Stimulated activated CD8-positive, alpha-beta memory T cell treated with anti-CD3 and anti-CD28 coated beads, Interleukin-4, amount 100 ng/mL, for 4 hours (primary cell): ENCODE data around the gene ZNRF3.
"Not testable (repeated sequence)": the region's sequence is repeated elsewhere in the genome, so short reads cannot be mapped to it uniquely, and the experiment has no call there.

Experiments used
- DNase-seq, 2 donors: peaks; one replicate each; pipeline ENCODE4 v3.0.0-alpha.2; 2020; ENCODE audit warnings: low read depth in 2 of 2, low spot score in 1 of 2

ZNRF3 gene

GRCh38 chr22:28883917-28884746 is 760 bp downstream of the ZNRF3 start:
- DNase-seq, result no peak

DNA sequence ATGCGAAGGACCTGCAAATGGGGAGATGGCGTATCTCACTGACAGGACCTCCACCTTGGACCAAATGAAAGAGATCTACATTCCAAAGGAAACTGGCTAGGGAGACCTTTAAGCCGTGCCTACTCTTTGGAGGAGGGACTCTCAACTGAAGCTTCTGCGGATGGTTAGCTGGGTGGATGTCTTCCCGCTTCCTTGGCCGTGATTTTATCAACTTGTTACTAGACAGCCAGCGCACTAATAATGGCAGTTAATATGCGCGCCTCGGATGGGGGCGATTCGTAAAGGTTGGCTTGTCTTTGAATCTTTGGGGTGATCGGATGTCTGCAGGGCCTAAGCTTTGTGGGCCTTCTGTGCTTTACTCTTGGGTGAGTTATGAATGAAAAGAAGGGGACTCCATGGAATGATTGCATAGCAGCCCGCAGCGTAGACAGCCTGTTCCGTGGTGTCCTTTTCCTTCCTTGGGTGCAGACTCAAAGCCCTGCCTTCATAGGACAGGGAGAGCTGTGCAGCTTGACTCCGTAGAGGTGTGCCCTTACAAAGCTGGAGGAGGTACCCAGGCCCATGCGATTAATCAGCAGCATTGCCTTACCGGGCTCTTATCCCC is 1.5 kb downstream of the ZNRF3 start:
- DNase-seq, result no peak

- no peak for DNase-seq
Observed at GRCh38 chr22:28885939-28886338, 2.6 kb downstream of the ZNRF3 start.

DNA sequence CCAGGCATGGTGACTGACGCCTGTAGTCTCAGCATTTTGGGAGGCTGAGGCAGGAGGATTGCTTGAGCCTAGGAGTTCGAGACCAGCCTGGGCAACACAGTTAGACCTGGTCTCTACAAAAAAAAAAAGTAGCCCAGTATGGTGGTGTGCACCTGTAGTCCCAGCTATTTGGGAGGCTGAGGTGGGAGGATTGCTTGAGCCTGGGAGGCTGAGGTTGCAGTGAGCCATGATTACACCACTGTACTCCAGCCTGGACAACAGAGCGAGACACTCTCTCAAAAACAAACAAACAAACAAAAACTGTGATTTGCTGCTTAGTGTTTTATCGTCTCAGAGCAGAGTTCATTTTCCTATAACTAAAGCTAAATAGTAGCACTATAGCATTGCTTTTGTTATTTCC is 3.3 kb downstream of the ZNRF3 start:
- not testable (repeated sequence) for DNase-seq

DNA sequence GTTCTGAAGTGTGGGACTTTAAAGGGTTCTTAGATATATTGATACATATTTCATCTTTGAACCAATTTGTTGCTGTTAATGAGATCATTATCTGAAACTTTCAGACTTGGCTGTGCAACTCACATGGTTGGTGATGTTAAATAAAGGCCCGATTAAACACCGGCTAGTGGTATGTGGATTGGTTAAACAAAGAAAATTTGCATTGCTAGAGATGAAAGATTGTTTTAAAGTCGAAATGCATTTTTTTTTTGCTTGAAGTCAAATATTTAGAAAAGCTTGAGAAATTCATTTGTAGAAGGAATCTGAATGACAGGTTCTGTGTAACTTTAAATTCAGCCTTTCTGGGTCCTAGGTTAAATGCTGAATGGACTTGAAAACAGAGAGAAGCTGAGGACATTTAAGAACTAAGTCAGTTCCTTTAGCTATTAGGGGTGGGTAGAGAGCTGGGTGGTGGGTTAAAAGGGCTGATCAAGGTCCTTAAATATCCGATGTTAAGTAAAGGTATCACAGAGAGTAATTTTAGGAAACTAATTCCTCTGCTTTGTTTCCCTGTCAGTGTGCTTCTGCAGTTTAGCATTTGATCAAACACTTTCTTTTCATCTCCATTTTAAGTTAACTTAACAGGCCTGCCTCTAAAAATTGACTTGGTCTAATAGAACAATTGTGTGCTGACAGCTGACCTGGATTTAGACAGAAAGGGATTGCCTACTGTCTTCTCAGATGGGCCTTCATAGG is 4.5 kb downstream of the ZNRF3 start:
- DNase-seq, result no peak

DNA sequence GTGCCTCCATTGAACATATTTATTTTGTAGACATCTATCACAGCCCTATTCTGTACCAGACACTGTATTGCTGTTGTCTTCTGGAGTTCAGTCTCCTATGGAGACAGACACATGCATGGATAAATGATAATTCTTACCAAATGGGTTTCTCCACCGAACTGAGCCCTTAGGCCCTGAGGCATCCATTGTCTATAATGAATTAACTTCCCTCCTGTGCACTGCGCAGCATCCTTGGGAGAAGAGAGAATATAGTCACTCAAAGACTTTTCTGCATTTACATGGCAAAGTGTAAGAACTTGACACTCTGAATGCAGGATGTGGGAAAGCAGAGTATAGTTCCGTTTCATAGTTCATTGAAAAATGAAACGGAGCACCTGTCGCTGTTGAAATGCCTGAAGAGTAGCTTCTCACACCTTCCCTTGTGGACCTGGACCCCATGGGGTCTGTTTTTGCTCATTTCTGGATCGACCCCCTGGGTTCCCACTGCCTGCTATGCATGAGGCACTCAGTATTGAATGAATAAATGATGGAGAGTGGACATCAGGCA is 6.2 kb downstream of the ZNRF3 start:
- DNase-seq, result no peak

DNA sequence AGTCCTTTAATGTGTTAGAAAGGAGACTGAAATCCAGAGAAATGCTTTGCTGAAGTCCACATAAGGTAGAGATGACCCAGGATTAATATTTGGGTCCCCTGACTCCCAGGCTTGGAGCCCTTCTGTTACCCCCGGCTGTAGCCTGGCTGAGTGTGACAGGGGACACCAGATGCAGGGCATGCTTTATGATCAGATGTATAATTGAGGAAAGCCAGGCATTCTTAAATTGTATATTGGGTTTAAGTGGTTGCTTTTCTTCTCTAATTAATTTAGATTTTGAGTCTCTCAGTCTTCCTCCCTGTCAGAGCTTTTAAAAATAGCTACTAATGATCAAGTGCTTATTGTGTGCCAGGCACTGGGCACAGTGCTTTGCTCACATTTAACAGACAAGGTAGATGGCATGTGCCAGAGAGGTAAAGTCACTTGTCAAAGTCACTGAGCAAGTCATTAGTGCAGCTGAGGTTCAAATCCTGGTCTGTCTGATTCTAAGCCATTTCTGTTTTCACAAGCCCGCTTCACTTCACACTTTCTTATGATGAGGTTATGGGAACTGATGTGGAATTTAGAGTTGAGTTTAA is 7.9 kb downstream of the ZNRF3 start:
- DNase-seq, result no peak

DNA sequence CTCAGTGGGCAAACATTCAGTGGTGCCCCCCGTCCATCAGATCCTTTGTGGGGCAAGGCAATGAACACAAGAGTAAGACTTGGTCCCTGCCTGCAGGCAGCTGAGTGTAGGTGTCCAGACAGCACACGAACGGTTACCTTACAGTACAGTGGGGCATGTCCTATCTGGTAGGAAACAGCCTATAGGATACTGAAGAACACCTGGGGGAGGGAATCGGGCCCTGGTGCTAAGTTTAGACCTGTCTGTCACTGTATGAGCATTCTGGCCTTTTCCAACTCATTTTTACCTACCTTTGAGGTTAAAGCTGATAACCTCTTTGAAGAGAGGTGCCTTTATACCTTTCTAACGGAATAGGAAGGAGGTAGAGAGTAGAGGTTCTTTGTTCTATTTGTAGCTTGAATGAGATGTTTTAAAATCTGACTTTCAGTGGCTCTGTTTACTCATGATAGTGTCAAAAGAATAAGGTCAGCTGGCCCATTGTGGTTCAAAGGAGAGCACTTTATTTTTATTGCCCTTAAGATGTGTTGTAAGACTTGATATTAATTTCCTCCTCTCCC is 8.9 kb downstream of the ZNRF3 start:
- no peak for DNase-seq

GRCh38 chr22:28893810-28894209 is 10.4 kb downstream of the ZNRF3 start:
- DNase-seq, result no peak

DNA sequence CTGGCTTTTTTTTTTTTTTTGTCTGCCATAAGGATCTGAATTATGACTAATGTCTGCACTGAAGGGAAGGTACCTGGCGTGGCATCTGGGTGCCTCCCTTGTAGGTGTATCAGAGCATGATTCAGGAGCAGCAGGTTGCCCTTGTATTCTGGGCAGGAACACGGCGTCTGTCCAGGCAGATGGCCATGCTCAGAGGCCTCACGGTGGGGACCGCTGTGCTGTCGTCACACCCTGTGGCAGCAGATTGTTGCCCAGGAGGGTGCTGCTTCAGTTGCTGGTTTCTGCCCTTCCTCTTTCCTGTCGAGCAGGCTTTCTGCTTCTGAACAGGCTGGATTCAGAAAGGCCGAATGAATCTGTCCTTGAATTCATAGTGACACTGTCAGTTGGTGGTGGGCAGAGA is 11.0 kb downstream of the ZNRF3 start:
- DNase-seq, result no peak

DNA sequence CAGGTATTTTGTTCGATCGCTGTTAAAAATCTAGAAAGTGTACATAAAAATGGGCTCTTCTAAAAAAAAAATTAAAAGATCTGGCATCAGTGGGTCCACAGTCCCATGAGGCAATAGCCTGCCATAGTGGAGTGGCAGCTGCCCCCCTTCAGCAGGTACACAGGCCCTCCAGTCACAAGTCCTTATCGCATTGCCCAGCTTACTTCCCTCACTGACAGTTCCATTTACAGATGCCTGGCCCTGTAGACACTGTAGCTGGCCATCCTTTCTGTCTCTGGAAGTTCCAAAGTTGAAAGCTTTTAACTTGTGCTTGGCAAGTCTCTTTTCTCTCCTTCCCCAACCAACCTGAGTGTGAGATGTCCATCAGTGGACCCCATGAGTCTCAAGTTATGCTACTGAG is 11.4 kb downstream of the ZNRF3 start:
- DNase-seq, result no peak

DNA sequence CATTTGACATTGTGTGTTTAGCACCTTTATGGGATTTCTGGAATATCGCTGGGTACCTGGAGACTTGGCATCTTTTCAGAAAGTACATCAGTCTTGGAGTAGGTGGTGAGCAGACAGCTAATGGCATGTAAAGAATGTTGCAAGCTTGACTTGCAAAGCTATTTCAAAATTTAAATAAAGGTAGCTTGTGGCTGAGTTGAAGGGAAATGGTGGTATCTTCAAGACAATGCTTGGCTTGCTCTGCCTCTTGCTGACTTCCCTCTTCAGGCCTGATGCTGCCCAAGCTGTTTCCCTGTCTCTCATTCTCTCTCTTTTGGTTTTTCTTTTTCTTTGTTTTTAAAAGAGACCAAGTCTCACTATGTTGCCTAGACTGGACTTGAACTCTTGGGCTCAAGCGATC is 13.2 kb downstream of the ZNRF3 start:
- DNase-seq, result no peak

DNA sequence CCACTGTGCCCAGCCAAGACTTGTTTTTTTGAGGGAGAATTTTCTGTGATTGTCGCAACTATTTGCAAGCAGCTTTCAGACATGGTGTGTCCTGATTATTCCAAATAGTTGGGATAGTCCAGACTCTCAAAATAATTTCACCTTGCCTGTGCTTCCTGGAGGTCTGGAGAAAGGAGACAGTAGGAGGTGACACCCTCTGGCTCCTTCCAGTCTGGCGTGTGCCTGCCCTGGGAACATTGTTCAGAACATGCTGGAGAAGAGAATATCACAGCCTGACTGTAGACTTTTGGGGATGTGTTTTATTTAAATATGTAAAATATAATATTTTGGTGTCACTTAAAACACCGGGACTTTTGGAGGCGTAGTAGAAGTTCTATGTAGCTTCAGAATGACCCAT is 14.9 kb downstream of the ZNRF3 start:
- no peak for DNase-seq

DNA sequence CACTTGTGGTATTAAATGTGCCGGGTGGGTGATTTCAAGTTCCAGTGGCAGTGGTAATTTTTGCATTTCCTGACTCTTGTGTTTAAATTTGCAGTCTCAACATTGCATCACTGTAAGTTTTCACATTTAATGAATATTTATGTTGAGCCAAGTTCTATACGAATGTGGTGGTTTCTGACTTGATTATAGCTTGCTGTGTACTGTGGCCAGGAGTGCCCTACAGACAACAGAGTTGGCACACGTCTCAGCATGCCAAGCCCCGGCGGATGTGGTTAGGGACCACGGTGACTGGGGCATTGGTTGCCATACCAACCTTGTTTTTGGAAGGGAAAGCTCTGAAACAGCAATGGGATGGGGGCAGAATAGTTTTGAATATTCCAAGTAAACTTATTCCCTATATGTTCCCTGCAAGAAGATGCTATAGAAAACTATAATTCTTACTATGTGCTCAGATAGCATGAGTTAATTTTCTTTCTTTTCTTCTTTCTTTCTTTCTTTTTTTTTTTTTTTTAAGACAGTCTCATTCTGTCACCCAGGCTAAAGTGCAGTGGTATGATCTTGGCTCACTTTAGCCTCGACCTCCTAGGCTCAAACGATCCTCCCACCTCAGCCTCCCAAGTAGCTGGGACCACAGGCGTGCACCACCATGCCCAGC is 16.0 kb downstream of the ZNRF3 start:
- no peak for DNase-seq

- no peak for DNase-seq
Observed at GRCh38 chr22:28900379-28900925, 17.1 kb downstream of the ZNRF3 start.

DNA sequence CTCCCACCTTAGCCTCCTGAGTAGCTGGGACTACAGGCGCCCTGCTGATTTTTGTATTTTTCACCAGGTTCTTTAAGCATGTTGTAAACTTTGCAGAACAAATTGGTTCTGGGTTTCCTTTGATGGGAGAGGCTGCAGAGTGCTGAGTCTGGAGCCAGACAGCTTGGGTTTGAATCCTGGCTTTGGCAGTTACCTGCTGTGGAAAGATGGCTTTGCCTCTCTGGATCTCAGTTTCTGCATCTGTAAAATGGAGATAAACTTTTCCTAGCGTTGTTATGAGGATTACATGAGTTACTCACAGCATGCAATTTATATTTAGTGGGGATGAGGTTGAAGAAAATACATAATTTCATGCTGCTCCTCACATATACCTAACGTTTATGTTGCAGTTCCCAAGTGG is 19.1 kb downstream of the ZNRF3 start:
- no peak for DNase-seq

DNA sequence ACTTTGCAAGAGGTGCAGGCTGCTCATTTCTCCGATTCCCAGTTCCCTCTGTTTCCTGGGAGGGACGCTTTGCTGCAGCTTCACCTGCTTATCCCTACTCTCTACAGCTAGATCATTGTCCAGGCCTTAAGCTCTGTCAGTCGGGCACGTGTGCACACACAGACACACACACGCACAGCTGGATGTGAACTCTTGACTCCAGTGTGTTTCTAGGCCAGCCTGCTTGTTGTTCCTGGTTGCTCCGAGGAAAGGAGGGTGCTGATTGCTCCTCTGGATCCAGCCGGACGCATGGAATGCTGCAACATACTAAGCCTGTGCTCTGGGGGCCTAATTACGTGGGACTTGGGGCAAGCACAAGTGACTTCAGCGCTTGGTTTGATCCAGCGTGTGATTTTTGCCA is 19.7 kb downstream of the ZNRF3 start:
- DNase-seq, result no peak

GRCh38 chr22:28903729-28904128 is 20.4 kb downstream of the ZNRF3 start:
- DNase-seq, result no peak

- DNase-seq, result no peak
Observed at GRCh38 chr22:28904211-28904896, 21.0 kb downstream of the ZNRF3 start.

DNA sequence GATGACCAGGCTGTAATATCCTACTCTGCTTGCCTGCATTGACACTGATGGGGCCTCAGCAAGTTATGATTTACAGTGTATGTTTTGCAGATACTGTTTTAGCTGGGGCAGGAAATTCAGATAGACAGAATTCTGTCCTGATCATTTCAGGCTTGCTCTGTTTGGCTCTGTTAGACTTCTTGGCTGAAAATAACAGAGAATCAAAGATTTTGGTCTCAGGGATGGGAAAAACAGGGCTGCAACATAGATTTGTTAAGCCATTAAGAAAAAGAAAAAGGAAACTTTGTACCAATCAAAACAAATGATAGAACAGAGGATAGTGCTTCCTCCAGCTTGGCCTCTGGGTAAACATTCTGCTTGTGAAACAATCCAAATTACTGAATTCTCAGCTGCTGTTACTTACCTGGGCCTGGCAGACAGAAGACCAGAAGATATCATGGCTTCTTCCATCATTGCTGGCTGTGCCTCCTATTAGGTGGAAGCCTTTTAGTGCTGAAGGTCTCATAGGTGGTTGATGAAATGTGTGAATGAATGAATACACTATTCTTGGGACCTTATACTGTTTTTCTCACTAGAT is 22.0 kb downstream of the ZNRF3 start:
- DNase-seq, result no peak
